ENCODE measurements around the gene SCAMP1.

SCAMP1 gene

GRCh38 chr5:78399116-78399515 lies 38.7 kb downstream of the SCAMP1 start:
- H3K4me3 ChIP-seq (ENCODE audit: low read length): no peak overlapping the region
- no peak for DNase-seq (ENCODE audit: low read depth)
- no peak for TF ChIP-seq CTCF (conservative IDR thresholded peaks at IDR 0.05; ENCODE audit: low read depth, low read length)

- no peak for TF ChIP-seq CTCF (conservative IDR thresholded peaks at IDR 0.05; ENCODE audit: low read depth, low read length)
- no peak for DNase-seq (ENCODE audit: low read depth)
These were observed 44.4 kb downstream of the SCAMP1 start for GRCh38 chr5:78404682-78405293.

GRCh38 chr5:78405829-78406750 lies 45.7 kb downstream of the SCAMP1 start:
- H3K4me3 ChIP-seq (ENCODE audit: low read length): no peak overlapping the region
- no peak for TF ChIP-seq CTCF (conservative IDR thresholded peaks at IDR 0.05; ENCODE audit: low read depth, low read length)
- DNase-seq (ENCODE audit: low read depth): no peak

More at GRCh38 chr5:78404682-78405293, 44.4 kb downstream of the SCAMP1 start:
- H3K4me3 ChIP-seq (ENCODE audit: low read length): no peak overlapping the region

- DNase-seq (ENCODE audit: low read depth): no peak
These were observed 47.0 kb downstream of the SCAMP1 start for GRCh38 chr5:78407458-78407857.

GRCh38 chr5:78411586-78411985 lies 51.2 kb downstream of the SCAMP1 start:
- DNase-seq (ENCODE audit: low read depth): no peak
- TF ChIP-seq CTCF (conservative IDR thresholded peaks at IDR 0.05; ENCODE audit: low read depth, low read length): no peak
- H3K4me3 ChIP-seq (ENCODE audit: low read length): no peak overlapping the region

More at GRCh38 chr5:78407458-78407857, 47.0 kb downstream of the SCAMP1 start:
- no peak for TF ChIP-seq CTCF (conservative IDR thresholded peaks at IDR 0.05; ENCODE audit: low read depth, low read length)
- H3K4me3 ChIP-seq (ENCODE audit: low read length): no peak overlapping the region

- DNase-seq (ENCODE audit: low read depth): no peak
- no peak for TF ChIP-seq CTCF (conservative IDR thresholded peaks at IDR 0.05; ENCODE audit: low read depth, low read length)
- no peak overlapping the region for H3K4me3 ChIP-seq (ENCODE audit: low read length)
These were observed 56.4 kb downstream of the SCAMP1 start for GRCh38 chr5:78416677-78417425.

Measured in retinal pigment epithelial cell (primary cell).